HG03558 (cell line): Measurements from ENCODE around the gene COG2.
"Not testable (repeated sequence)": the region's sequence is repeated elsewhere in the genome, so short reads cannot be mapped to it uniquely, and the experiment has no call there.

Source experiments
- ATAC-seq: cut with Tn5 transposase; IDR thresholded peaks from one replicate; pipeline ENCODE4 v1.9.1; 2021; ENCODE audit warnings: moderate number of reproducible peaks; ENCODE audit not compliant: unreplicated experiment; ENCODE audit errors: extremely low read depth

Gene COG2

DNA sequence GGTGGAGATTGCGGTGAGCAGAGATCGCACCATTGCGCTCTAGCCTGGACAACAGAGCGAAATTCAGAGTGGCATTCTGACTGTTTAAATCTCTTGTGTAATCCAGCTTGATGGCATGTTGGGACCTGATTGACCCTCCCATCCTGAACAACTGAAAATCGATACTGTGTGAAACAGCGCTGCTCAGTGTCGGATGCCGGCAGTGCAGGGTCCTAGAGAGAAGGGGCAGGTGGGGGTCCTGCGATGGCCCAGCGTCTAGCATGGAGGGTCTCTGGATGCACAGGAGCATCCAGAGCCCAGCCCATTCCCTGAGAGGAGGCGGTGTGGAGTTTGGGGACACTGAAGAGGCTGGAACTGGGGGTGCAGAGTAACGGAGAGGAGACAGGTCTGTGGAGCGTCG is 55.8 kb downstream of the COG2 start:
- no peak for ATAC-seq

DNA sequence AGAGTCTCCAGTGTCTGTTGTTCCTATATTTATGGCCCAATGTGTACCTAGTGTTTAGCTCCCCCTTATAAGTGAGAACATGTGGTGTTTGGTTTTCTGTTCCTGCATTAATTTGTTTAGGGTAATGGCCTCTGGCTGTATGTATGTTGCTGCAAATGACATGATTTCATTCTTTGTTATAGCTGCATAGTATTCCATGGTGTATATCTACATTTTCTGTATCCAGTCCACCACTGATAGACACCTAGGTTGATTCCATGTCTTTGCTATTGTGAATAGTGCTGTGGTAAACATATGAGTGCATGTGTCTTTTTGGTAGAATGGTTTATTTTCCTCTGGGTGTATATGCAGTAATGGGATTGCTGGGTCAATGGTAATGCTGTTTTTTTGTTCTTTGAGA is 56.7 kb downstream of the COG2 start:
- not testable (repeated sequence) for ATAC-seq

DNA sequence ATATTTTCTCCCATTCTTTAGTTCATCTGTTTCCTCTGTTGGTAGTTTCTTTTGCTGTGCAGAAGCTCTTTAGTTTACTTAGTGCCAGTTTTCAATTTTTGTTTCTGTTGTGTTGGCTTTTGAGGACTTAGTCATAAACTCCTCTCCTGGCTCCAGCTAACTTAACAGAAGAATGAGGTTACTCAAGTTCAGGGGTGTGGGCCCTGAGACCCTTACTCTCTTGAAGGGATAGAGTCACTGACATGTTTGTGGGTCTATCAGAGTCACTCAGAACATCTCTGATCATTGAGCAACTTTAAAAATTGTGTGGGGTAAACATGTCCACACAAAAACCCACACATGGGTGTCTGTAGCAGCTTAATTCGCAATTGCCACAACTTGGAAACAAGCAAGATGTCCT is 57.4 kb downstream of the COG2 start:
- ATAC-seq, result no peak

DNA sequence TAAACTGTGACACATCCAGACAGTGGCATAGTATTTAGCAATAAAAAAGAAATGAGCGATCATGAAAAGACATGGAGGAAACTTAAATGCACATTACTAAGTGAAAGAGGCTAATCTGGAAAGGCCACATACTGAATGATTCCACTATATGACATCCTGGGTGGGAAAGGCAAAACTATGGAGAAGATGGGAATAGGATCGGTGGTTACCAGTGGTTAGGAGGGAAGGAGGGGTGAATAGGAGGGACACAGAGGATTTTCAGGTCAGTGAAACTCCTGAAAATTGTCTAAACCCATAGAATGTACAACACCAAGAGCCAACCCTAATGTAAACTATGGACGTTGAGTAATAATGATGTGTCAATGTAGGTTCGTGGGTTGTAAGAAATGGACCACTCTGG is 57.9 kb downstream of the COG2 start:
- ATAC-seq, result no peak

- ATAC-seq, result no peak
These were observed 59.2 kb downstream of the COG2 start for GRCh38 chr1:230701434-230701833.

- ATAC-seq, result no peak
These were observed 59.9 kb downstream of the COG2 start for GRCh38 chr1:230701895-230702768.

DNA sequence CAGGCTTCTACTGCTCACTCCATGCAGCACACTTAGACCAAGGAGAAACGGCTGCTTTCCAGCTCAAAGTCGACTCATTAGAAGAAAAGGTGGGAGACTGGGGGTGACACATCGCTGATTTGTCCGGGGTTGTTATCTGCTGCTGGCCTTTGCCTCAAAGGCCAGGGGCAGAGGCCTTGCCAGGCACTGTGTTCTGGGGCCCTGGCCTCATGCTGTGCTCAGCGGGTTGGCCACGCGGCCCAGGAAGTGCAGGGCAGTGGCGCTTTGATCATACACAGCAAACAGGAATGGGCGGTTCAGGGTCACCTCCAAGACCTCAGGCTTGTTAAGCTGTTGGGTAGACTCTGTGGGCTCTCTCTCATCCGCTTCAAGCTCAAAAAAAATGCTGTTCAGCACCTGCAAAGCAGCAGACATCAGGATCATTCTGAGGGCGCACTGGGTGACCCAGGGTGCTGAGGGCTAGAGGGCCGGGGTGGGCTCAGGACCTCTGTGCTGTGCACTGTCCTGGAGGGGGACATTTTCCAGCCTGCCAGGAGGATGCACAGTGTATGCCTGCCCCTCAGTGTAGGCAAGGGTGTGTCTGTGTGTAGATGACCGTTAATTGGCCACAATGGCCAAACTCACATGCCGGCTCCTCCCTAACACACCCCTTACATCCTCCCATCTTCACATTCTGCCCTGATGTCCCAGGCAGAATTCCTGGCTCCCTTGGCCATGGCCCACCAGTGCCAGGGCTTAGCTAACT is 60.8 kb downstream of the COG2 start:
- no peak for ATAC-seq

DNA sequence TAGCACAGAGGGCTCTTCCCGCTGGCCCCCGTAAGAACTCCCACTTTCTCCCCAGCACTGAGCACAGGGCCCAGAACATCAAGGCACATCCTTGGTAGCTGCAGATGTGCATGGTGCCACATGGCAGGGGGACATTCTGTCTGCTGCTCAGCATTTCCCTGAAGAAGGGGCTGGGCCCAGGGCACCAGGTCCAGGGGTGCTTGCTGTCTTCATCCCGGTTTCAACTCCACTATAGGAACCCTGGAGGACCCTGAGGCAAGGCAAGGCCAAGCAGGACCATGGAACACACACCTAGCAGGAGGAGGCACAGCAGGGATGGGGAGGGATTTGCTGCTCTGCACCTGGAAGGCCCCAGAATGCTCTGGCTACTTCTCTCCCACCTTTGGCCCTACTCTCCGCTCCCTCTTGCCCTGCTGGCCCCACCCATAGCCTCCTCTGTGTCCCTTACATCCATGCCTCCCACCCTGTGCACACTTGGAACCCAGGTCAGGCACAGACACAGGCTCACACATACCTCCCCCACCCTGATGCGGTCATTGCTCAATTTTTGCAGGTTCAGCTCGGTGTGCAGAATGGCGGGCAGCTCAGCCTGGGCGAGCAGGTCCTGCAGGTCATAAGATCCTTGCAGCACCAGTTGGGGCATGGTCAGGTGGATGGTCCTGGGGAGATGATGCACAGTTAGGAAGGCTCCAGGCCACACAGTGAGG is 61.6 kb downstream of the COG2 start:
- ATAC-seq, result no peak

DNA sequence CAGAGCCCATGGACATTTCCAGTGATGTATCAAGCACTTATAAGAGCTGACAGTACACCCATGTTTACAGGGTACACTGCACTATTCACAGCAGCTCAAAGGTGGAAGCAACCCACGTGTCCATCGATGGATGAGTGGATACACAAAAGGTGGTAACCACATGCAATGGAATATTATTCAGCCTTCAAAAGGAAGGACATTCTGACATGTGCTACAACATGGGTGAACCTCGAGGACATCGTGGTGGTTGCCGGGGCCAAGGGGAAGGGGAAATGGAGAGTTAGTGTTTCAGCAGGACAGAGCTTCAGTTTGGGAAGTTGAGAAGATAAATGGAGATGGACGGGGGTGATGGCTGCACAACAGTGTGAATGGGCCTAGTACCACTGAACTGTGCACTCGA is 62.5 kb downstream of the COG2 start:
- no peak for ATAC-seq

DNA sequence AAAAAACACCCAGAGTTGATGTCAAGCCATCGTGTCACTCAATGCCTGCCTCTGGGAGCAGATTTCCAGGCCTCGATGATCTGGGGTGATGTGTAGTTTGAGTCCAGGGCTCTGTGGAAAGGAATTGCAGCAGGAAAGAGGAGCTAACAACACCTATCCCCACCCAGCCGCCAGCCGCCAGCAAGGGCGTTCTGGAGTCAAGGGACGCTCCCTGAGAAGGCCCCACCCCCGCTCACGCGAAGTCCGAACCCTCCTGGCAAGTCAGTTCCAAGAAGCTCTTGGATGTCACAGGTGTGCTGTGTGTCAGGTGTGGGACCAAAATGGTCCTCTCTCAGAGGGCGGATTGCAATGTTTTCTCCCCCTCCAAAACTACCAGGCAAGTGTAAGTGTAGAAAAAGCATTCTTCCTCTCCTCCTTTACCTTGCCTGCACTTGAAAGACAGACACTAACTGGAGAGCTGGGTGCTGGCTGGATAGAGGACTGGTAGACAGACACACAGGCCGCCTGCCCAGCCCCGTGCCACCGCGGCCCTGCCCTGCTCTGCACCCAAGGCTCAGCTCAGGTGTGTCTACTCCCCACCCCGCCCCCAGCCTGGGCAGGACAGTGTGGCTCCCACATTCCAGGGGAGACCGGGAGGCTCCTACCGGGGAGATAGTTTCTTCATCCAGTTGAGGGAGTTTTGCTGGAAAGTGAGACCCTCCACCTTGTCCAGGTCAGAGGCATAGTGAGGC is 63.2 kb downstream of the COG2 start:
- ATAC-seq, result no peak

- no peak for ATAC-seq
These were observed 63.9 kb downstream of the COG2 start for GRCh38 chr1:230706020-230706699.

- no peak for ATAC-seq
These were observed 64.8 kb downstream of the COG2 start for GRCh38 chr1:230706887-230707731.

GRCh38 chr1:230707732-230708630 is 65.7 kb downstream of the COG2 start:
- ATAC-seq, result no peak

DNA sequence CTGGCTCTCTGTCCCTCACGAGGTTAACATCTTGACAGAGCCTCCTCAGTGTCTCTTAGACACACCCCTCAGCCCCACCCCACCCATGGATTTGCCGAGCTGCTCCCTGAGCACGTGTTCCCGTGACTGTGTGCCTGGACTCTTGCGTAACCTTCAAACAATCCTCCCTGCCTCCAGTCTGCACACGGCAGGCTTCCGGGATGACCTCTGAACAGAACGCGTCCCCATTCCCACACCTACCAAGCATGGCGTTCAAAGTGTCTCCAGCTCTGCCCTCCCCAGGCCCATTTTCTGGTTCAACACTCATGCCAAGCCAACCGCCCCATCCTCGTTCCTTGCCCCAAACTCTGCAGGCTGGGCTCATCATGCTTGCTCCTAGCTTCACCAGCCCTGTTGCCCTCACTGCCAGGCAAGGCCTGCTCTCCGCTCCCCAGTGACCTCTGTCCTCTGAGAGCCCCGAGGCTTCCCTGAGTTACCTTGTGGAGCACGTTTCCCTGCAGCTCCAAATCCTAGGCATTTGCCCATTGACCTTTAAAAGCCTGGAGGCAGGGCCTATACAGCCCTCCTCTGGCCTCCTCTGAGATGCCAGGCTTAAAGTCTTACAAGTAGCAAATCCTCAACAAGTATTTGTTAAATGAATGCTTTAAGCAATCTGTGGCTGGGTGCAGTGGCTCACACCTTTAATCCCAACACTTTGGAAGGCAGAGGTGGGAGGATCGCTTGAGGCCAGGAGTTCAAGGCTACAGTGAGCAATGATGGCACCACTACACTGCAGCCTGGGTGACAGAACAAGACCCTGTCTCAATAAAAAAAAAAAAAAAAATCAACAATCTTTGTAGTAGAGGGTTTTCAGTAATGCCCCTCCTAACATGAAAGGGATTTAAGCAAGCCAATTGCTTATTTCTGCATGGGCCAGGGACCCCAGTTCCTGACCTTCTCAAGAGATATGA is 66.6 kb downstream of the COG2 start:
- ATAC-seq, result no peak

GRCh38 chr1:230709619-230710542 is 67.6 kb downstream of the COG2 start:
- ATAC-seq, result no peak

GRCh38 chr1:230710543-230710904 is 68.2 kb downstream of the COG2 start:
- ATAC-seq, result no peak
